ENCODE data around the gene TMEM167A.

Gene TMEM167A

GRCh38 chr5:83034036-83034435 lies 43.2 kb downstream of the TMEM167A start:
- DNase-seq: no peak

- DNase-seq: no peak
These were observed 45.8 kb downstream of the TMEM167A start for GRCh38 chr5:83031381-83031780.

- no peak for DNase-seq
These were observed 47.3 kb downstream of the TMEM167A start for GRCh38 chr5:83029912-83030311.

- no peak for DNase-seq
These were observed 50.1 kb downstream of the TMEM167A start for GRCh38 chr5:83026930-83027687.

GRCh38 chr5:83026516-83026915 lies 50.7 kb downstream of the TMEM167A start:
- no peak for DNase-seq

- DNase-seq: no peak
These were observed 51.3 kb downstream of the TMEM167A start for GRCh38 chr5:83025690-83026478.

- no peak for DNase-seq
These were observed 54.9 kb downstream of the TMEM167A start for GRCh38 chr5:83022334-83022733.

GRCh38 chr5:83015676-83016075 lies 61.5 kb downstream of the TMEM167A start:
- DNase-seq: no peak

GRCh38 chr5:83011985-83012384 lies 65.2 kb downstream of the TMEM167A start:
- no peak for DNase-seq

- DNase-seq: no peak
These were observed 67.8 kb downstream of the TMEM167A start for GRCh38 chr5:83009408-83009807.

- no peak for DNase-seq
These were observed 69.4 kb downstream of the TMEM167A start for GRCh38 chr5:83007755-83008154.

- no peak for DNase-seq
These were observed 70.4 kb downstream of the TMEM167A start for GRCh38 chr5:83006683-83007283.

- DNase-seq: no peak
These were observed 73.4 kb downstream of the TMEM167A start for GRCh38 chr5:83003791-83004190.

All from GF-D8 (cell line).